H1 (cell line): ENCODE measurements around the gene PPP3CB. TPM values are rescaled to one million over a fixed set of nuclear protein-coding genes. Genes with fewer than 3 reads are reported as not detected.

ENCODE experiments used
- CTCF ChIA-PET: fragments of 300-600 bp; sonication (Branson Sonifier 250); formaldehyde crosslinking; loops from one replicate; lab custom pipeline; 2021; ENCODE audit not compliant: partially characterized antibody; lab: Charles Lee
- POLR2A ChIA-PET: fragments of 300-600 bp; sonication (Branson Sonifier 250); formaldehyde crosslinking; loops from one replicate; lab custom pipeline; 2021; ENCODE audit warnings: inconsistent platforms; ENCODE audit not compliant: partially characterized antibody; lab: Charles Lee
- DNase-seq, 2 experiments: peaks; one replicate each; pipeline versions ENCODE4 v3.0.0 to v3.0.0-alpha.2; 2010 to 2022; ENCODE audit warnings: low spot score in 2 of 2, low read depth in 1 of 2, mixed read lengths in 1 of 2
- FAIRE-seq: peaks from 2 replicates; lab custom pipeline; 2011; peaks lifted over from hg19 to GRCh38; lab: Jason Lieb, UNC
- H2AFZ ChIP-seq: 2 replicates; pipeline ENCODE4 v1.8.1; 2012; ENCODE audit warnings: low read length, inconsistent platforms
- H2AK5ac ChIP-seq: 2 replicates; pipeline ENCODE4 v1.6.1; 2013; ENCODE audit warnings: low read depth, low read length
- H2BK120ac ChIP-seq: replicated peaks from 2 replicates; pipeline ENCODE3; 2013; ENCODE audit warnings: low read depth, low read length, inconsistent platforms
- H2BK12ac ChIP-seq: 2 replicates; pipeline ENCODE4 v1.6.1; 2013; ENCODE audit warnings: low read depth, low read length
- H2BK15ac ChIP-seq: 2 replicates; pipeline ENCODE4 v1.6.1; 2013; ENCODE audit warnings: low read length
- H2BK20ac ChIP-seq: 2 replicates; pipeline ENCODE4 v1.6.1; 2013; ENCODE audit warnings: low read length
- H2BK5ac ChIP-seq: 2 replicates; pipeline ENCODE4 v1.6.1; 2013; ENCODE audit warnings: low read depth, low read length
- H3K14ac ChIP-seq: 2 replicates; pipeline ENCODE4 v1.6.1; 2013; ENCODE audit warnings: inconsistent platforms; ENCODE audit not compliant: insufficient read length
- H3K18ac ChIP-seq: 2 replicates; pipeline ENCODE4 v1.6.1; 2013; ENCODE audit warnings: low read length; ENCODE audit errors: extremely low read depth
- H3K23ac ChIP-seq: 2 replicates; pipeline ENCODE4 v1.6.1; 2013; ENCODE audit warnings: inconsistent platforms; ENCODE audit not compliant: insufficient read length
- H3K23me2 ChIP-seq: 2 replicates; pipeline ENCODE4 v1.6.1; 2013; ENCODE audit warnings: low read depth, low read length
- H3K27ac ChIP-seq: 2 replicates; pipeline ENCODE4 v1.6.1; 2011; ENCODE audit warnings: low read depth, low read length, inconsistent platforms
- H3K27me3 ChIP-seq, 4 experiments: replicated peaks in 1 of 4; 1 replicate in 1 of 4; 2 replicates in 3 of 4; pipeline versions ENCODE4 v1.6.1 to v1.8.1; 2011 to 2013; ENCODE audit warnings: low read length in 3 of 4, mild to moderate bottlenecking in 3 of 4, inconsistent platforms in 2 of 4, mixed read lengths in 2 of 4, moderate library complexity in 1 of 4; ENCODE audit not compliant: control insufficient read depth in 3 of 4, insufficient read depth in 3 of 4; ENCODE audit errors: extremely low read depth in 1 of 4
- H3K36me3 ChIP-seq, 4 experiments: 2 replicates each; pipeline versions ENCODE4 v1.6.1 to v1.8.1; 2011 to 2013; ENCODE audit warnings: mild to moderate bottlenecking in 4 of 4, low read length in 3 of 4, moderate library complexity in 2 of 4, control low read depth in 1 of 4, inconsistent platforms in 1 of 4; ENCODE audit not compliant: insufficient read depth in 4 of 4, control insufficient read depth in 2 of 4
- H3K4ac ChIP-seq: replicated peaks from 2 replicates; pipeline ENCODE3; 2013; ENCODE audit warnings: low read length, low read depth, mixed read lengths, inconsistent platforms; ENCODE audit not compliant: insufficient read length
- H3K4me1 ChIP-seq, 4 experiments: replicated peaks in 1 of 4; 1 replicate in 1 of 4; 2 replicates in 3 of 4; pipeline versions ENCODE4 v1.6.1 to v1.8.1; 2011 to 2013; ENCODE audit warnings: low read length in 3 of 4, inconsistent platforms in 2 of 4, mixed read lengths in 1 of 4; ENCODE audit not compliant: insufficient read depth in 4 of 4, control insufficient read depth in 3 of 4
- H3K4me2 ChIP-seq, 2 experiments: 2 replicates each; pipeline versions ENCODE4 v1.6.1 to v1.8.1; 2011 to 2013; ENCODE audit warnings: low read depth in 2 of 2, low read length in 2 of 2, control low read depth in 1 of 2, inconsistent platforms in 1 of 2, mild to moderate bottlenecking in 1 of 2; ENCODE audit not compliant: insufficient read depth in 1 of 2
- H3K4me3 ChIP-seq, 4 experiments: fragments of 200-600, 300-600 bp in 1 of 4; sonication (generic), shearing (Covaris generic), sonication (Bioruptor Twin) in 1 of 4; 2 replicates each; pipeline versions ENCODE4 v1.5.1 to v1.8.1; 2011 to 2016; ENCODE audit warnings: low read length in 4 of 4, low read depth in 3 of 4, control low read depth in 2 of 4, inconsistent platforms in 2 of 4, mild to moderate bottlenecking in 2 of 4, mixed read lengths in 1 of 4, moderate library complexity in 1 of 4; ENCODE audit not compliant: insufficient read depth in 2 of 4; ENCODE audit errors: extremely low read depth in 1 of 4
- H3K56ac ChIP-seq: replicated peaks from 2 replicates; pipeline ENCODE3; 2013; ENCODE audit warnings: low read depth, mild to moderate bottlenecking, mixed read lengths, low read length, inconsistent platforms; ENCODE audit not compliant: insufficient read length
- H3K79me1 ChIP-seq: 2 replicates; pipeline ENCODE4 v1.6.1; 2013; ENCODE audit warnings: low read depth, low read length, control low read depth
- H3K79me2 ChIP-seq, 2 experiments: 2 replicates each; pipeline versions ENCODE4 v1.6.1 to v1.8.1; 2012 to 2013; ENCODE audit warnings: low read length in 2 of 2, mild to moderate bottlenecking in 2 of 2, inconsistent platforms in 1 of 2; ENCODE audit not compliant: insufficient read depth in 2 of 2, control insufficient read depth in 1 of 2
- H3K9ac ChIP-seq, 4 experiments: replicated peaks in 1 of 4; 1 replicate in 1 of 4; 2 replicates in 3 of 4; pipeline versions ENCODE4 v1.6.1 to v1.8.1; 2011 to 2013; ENCODE audit warnings: low read depth in 3 of 4, low read length in 3 of 4, control low read depth in 2 of 4, mild to moderate bottlenecking in 2 of 4, moderate library complexity in 2 of 4, inconsistent platforms in 1 of 4; ENCODE audit errors: extremely low read depth in 1 of 4
- H3K9me3 ChIP-seq, 2 experiments: 2 replicates each; pipeline versions ENCODE4 v1.6.1 to v1.8.1; 2012 to 2013; ENCODE audit warnings: mild to moderate bottlenecking in 2 of 2, moderate library complexity in 2 of 2, control low read depth in 1 of 2, inconsistent platforms in 1 of 2, low read depth in 1 of 2, low read length in 1 of 2, mixed read lengths in 1 of 2; ENCODE audit not compliant: insufficient read depth in 2 of 2
- H4K20me1 ChIP-seq, 2 experiments: replicated peaks in 1 of 2; 2 replicates each; pipeline versions ENCODE3 to v1.8.1; 2011 to 2013; ENCODE audit warnings: inconsistent platforms in 2 of 2, low read length in 2 of 2, mild to moderate bottlenecking in 1 of 2; ENCODE audit not compliant: insufficient read depth in 2 of 2, control insufficient read depth in 1 of 2
- H4K5ac ChIP-seq: 2 replicates; pipeline ENCODE4 v1.6.1; 2013; ENCODE audit warnings: low read length, low read depth, mixed read lengths, inconsistent platforms; ENCODE audit not compliant: insufficient read length
- H4K8ac ChIP-seq: 2 replicates; pipeline ENCODE4 v1.8.0; 2013; ENCODE audit warnings: mild to moderate bottlenecking, moderate library complexity, low read length, inconsistent platforms; ENCODE audit not compliant: insufficient read depth; ENCODE audit errors: extremely low read depth
- H4K91ac ChIP-seq: replicated peaks from 2 replicates; pipeline ENCODE3; 2013; ENCODE audit warnings: low read length, mixed read lengths, inconsistent platforms; ENCODE audit not compliant: insufficient read length
- RXRA ChIP-seq: IDR thresholded peaks from 2 replicates; pipeline ENCODE4 v1.6.1; 2011; ENCODE audit warnings: low read depth, mild to moderate bottlenecking, low read length, moderate library complexity; ENCODE audit not compliant: insufficient read depth
- WGBS, 2 experiments: shearing (Covaris generic) in 1 of 2; methylation state at CpG; one replicate each; pipeline versions ENCODE4 v1.1.6 to v1.1.7; 2013 to 2015; ENCODE audit warnings: low lambda C conversion rate in 2 of 2, mixed read lengths in 2 of 2, inconsistent platforms in 1 of 2, low coverage in 1 of 2, missing lambda C conversion rate in 1 of 2; ENCODE audit not compliant: insufficient replicate concordance in 2 of 2, insufficient coverage in 1 of 2, insufficient read length in 1 of 2; ENCODE audit errors: extremely low coverage in 1 of 2, missing lambda C conversion rate in 1 of 2; 5-methylcytosine and 5-hydroxymethylcytosine counted together
- polyA plus RNA-seq, 7 experiments: library from polyadenylated mRNA; depleted of rRNA in 3 of 7; stranded (reverse) in 5 of 7; unstranded in 2 of 7; fragments of >200 nt in 5 of 7; fragments of 200-250 nt in 2 of 7; gene quantifications; 1 replicate in 5 of 7; 2 replicates in 1 of 7; 4 replicates in 1 of 7; pipeline versions ENCODE4 v1.2.1 to v1.2.3, GENCODE V29; 2011 to 2013; ENCODE audit warnings: missing spikeins in 2 of 7, mixed read lengths in 2 of 7
- total RNA-seq: library from RNA; stranded (reverse); fragmentation: NEBNext Ultra II Directional; extraction: Animal tissue kit (Norgen Biotek cat#: 25700); gene quantifications from 2 replicates; pipeline ENCODE4 v1.2.1, GENCODE V29; 2021

The PPP3CB gene
- total and polyA plus RNA-seq, 2 of the 8 experiments (the other 6 are each of a cell fraction or from before 2014, with no cell fraction given) = 10.5 to 36.3 TPM

GRCh38 chr10:73486601-73487000, 9.2 kb downstream of the PPP3CB start:
- ChIA-PET POLR2A (interaction anchor here (1.0 to 2.0 kb wide), 2 partner anchors 9 to 26 kb away, joined by 3 to 9 read pairs; partner anchors contain the start of gene PPP3CB), CTCF (no interaction called here)
- Histone ChIP-seq H4K91ac (no peak overlapping the region), H3K79me1 (no peaks in the 10 kb centered on the region), H2BK20ac (no peak overlapping the region), H2BK5ac (no peak overlapping the region), H4K20me1 (no peaks in the 10 kb centered on the region), H4K8ac (no peak overlapping the region), H3K18ac (no peak overlapping the region), H3K9me3 (no peaks in the 10 kb centered on the region), H3K9ac (no peak overlapping the region), H3K4me3 (no peak overlapping the region), H2AFZ (no peak overlapping the region), H2BK12ac (no peak overlapping the region), H3K4me1 (no peaks in the 10 kb centered on the region), H3K14ac (no peak overlapping the region), H3K27ac (no peak overlapping the region), H2BK120ac (no peak overlapping the region), H3K56ac (no peak overlapping the region), H3K23ac (no peak overlapping the region), H2BK15ac (no peak overlapping the region), H3K23me2 (no peaks in the 10 kb centered on the region), H3K27me3 (no peaks in the 10 kb centered on the region), H3K4ac (no peak overlapping the region), H3K36me3 (peaks cover 0 to 5% (median 0%) of the 10 kb centered on the region in 4 experiments; a peak in 1 of 8 replicates), H3K79me2 (peaks cover 0 to 38% of the 10 kb centered on the region in 2 experiments; a peak in 2 of 4 replicates), H4K5ac (no peak overlapping the region), H3K4me2 (no peak overlapping the region), H2AK5ac (no peak overlapping the region)
- TF ChIP-seq RXRA = no peak
- FAIRE-seq (no peak), DNase-seq (no peak)
- 95% methylated on average over 4 of the region's 4 CpGs; no CpG with 5 or more reads in 1 of the 2 experiments for WGBS, 2 experiments
